Body of pancreas (tissue), 4 donors: ENCODE data around the gene CDHR3. TPM values are rescaled to one million over a fixed set of nuclear protein-coding genes. Genes with fewer than 3 reads are reported as not detected.

Experiments used
- ATAC-seq: fragments of 150-250 bp; one replicate; pipeline ENCODE4 v1.9.1; 2016
- DNase-seq, 4 donors: peaks; one replicate each; pipeline ENCODE4 v3.0.0-alpha.2; 2019
- H3K27ac ChIP-seq, 4 donors: fragments of 200-600 bp; sonication (generic); 1 replicate in 3 of 4; 2 replicates in 1 of 4; pipeline versions ENCODE4 v1.5.1 to v1.6.1; 2016 to 2019; ENCODE audit warnings: mild to moderate bottlenecking in 1 of 4, mixed read lengths in 1 of 4, moderate library complexity in 1 of 4
- H3K27me3 ChIP-seq, 2 donors: fragments of 200-600 bp; sonication (generic); one replicate each; pipeline ENCODE4 v1.6.0; 2016; ENCODE audit warnings: mild to moderate bottlenecking in 1 of 2
- H3K36me3 ChIP-seq, 2 donors: fragments of 200-600 bp; sonication (generic); replicated peaks in 1 of 2; 2 replicates each; pipeline ENCODE4 v1.5.1; 2016; ENCODE audit warnings: low read depth in 2 of 2; ENCODE audit not compliant: insufficient read depth in 1 of 2
- H3K4me1 ChIP-seq: fragments of 200-600 bp; sonication (generic); one replicate; pipeline ENCODE4 v1.6.0; 2016
- H3K4me3 ChIP-seq, 2 donors: fragments of 200-600 bp; sonication (generic); 1 replicate in 1 of 2; 2 replicates in 1 of 2; pipeline ENCODE4 v1.5.1; 2016 to 2019
- H3K9me3 ChIP-seq, 3 donors: fragments of 200-600 bp; sonication (generic); 1 replicate in 2 of 3; 2 replicates in 1 of 3; pipeline ENCODE4 v1.5.1; 2016
- CTCF ChIP-seq, 7 experiments: fragments of 450-650 bp in 4 of 7; fragments of 200-600 bp in 3 of 7; sonication (generic) in 3 of 7; IDR thresholded peaks; one replicate each; pipeline ENCODE4 v1.5.1; 2016 to 2019; ENCODE audit warnings: antibody characterized with exemption in 7 of 7
- POLR2A ChIP-seq, 3 donors: fragments of 450-650 bp; IDR thresholded peaks; one replicate each; pipeline ENCODE4 v1.6.1; 2016; ENCODE audit warnings: antibody characterized with exemption in 3 of 3, mild to moderate bottlenecking in 2 of 3
- WGBS, 2 donors: methylation state at CpG; one replicate each; pipeline ENCODE4 v1.1.5; 2017; 5-methylcytosine and 5-hydroxymethylcytosine counted together
- intact Hi-C: fragments of 100-400 bp; cut with DNase I; formaldehyde crosslinking; loops from one replicate; pipeline ENCODE4 v1.15.1; 2023
- total RNA-seq, 2 donors: library from RNA; depleted of rRNA; stranded (reverse); fragments of >200 nt; gene quantifications; one replicate each; pipeline ENCODE4 v1.1.0, GENCODE V29; 2016

Gene CDHR3
- total RNA-seq, 2 donors from 2014 or later, result 1.6 to 14.8 TPM

GRCh38 chr7:106019470-106019820, 56.4 kb downstream of the CDHR3 start:
- no peaks in the 10 kb centered on the region for H3K4me1 ChIP-seq
- intact Hi-C loops, result no loop called here
- DNase-seq (no peak), ATAC-seq (no peak)
- no peak overlapping the region for H3K27ac ChIP-seq
- no peaks in the 10 kb centered on the region for H3K27me3 ChIP-seq
- no peaks in the 10 kb centered on the region for H3K36me3 ChIP-seq
- no peaks in the 10 kb centered on the region for H3K9me3 ChIP-seq
- TF ChIP-seq POLR2A (IDR thresholded peaks at IDR 0.05) (no peak), CTCF (IDR thresholded peaks at IDR 0.05) (no peak)
- H3K4me3 ChIP-seq, result no peak overlapping the region
- 86 to 93% methylated on average over 2 of the region's 2 CpGs for WGBS, 2 donors

DNA sequence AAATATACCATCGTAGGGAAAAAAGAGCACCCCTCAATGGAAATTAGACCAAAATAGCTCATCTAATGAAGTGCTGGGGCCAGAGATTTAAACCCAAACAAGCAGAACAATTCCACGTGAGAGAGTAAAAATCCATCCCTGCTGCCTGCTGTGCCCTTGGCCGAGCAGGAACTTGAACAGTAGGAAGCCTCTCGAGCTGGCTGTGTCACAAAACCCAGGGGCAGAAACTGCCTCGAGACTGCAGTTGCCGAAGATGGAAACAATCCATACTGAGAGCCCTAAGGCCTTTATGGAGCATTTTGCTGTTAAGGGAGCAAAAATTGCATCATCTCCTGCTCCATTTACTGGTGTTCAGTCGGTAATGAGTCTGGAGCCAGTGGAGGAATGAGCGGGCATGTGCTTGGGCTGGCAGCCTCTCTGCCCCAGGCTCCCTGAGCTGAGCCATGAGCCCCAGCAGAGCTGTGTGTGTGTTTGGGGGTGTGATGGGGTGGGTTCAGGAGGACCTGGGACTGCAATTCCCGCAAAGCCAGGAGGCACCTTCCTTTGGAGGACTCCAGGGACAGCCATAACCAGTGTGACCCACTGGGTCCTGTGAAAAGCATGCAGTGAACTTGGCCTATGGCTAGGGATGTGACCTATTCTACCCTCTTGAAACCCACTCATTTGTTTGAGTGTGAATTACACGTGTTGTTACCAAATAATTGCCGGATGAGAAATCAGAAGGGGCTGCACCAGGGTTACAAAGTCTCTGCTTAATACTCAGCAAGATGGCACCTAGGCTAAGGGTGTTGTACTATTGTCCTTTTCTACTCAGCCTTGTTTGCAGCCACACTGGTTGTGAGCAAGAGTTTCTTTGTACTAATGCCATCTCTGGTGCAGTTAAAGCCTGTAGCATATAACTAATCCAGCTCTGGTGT, 58.3 kb downstream of the CDHR3 start:
- Histone ChIP-seq H3K4me3 (no peak overlapping the region), H3K4me1 (no peaks in the 10 kb centered on the region), H3K9me3 (no peaks in the 10 kb centered on the region), H3K27ac (no peak overlapping the region), H3K36me3 (no peaks in the 10 kb centered on the region), H3K27me3 (no peaks in the 10 kb centered on the region)
- ATAC-seq, result no peak
- no peak for TF ChIP-seq POLR2A (IDR thresholded peaks at IDR 0.05)
- TF ChIP-seq CTCF (IDR thresholded peaks at IDR 0.05), result no peak
- no peak for DNase-seq
- intact Hi-C loops, result no loop called here
- 78 to 81% methylated on average over 11 of the region's 11 CpGs for WGBS, 2 donors

GRCh38 chr7:106022193-106022821, 59.2 kb downstream of the CDHR3 start:
- DNase-seq, result peak in 2 of 4 donors; percentile 18 to 23
- no peak for ATAC-seq

GRCh38 chr7:106023369-106024322, 60.6 kb downstream of the CDHR3 start:
- WGBS, 2 donors, result 64 to 67% methylated on average over 5 to 6 of the region's 6 CpGs
- Histone ChIP-seq H3K27ac (no peak overlapping the region), H3K36me3 (no peaks in the 10 kb centered on the region), H3K4me1 (no peaks in the 10 kb centered on the region), H3K4me3 (no peak overlapping the region), H3K27me3 (no peaks in the 10 kb centered on the region), H3K9me3 (no peaks in the 10 kb centered on the region)
- DNase-seq, result no peak
- ATAC-seq, result no peak
- no peak for TF ChIP-seq CTCF (IDR thresholded peaks at IDR 0.05)
- TF ChIP-seq POLR2A (IDR thresholded peaks at IDR 0.05), result no peak
- intact Hi-C loops, result no loop called here

More at GRCh38 chr7:106022193-106022821, 59.2 kb downstream of the CDHR3 start:
- H3K27me3 ChIP-seq, result no peaks in the 10 kb centered on the region
- no peaks in the 10 kb centered on the region for H3K36me3 ChIP-seq
- H3K27ac ChIP-seq, result no peak overlapping the region
- no peak overlapping the region for H3K4me3 ChIP-seq
- WGBS, 2 donors, result 73 to 80% methylated on average over 8 of the region's 8 CpGs
- no peaks in the 10 kb centered on the region for H3K9me3 ChIP-seq
- TF ChIP-seq POLR2A (IDR thresholded peaks at IDR 0.05), result no peak
- no peak for TF ChIP-seq CTCF (IDR thresholded peaks at IDR 0.05)
- intact Hi-C loops, result no loop called here
- H3K4me1 ChIP-seq, result no peaks in the 10 kb centered on the region
